Hepatocyte (in vitro differentiated cells): ENCODE data around the gene RIBC2. TPM values are rescaled to one million over a fixed set of nuclear protein-coding genes. Genes with fewer than 3 reads are reported as not detected.
A peak's percentile ranks its signal among the peaks of the same experiment; 100 is the strongest.

Experiments used
- DNase-seq: peaks from one replicate; pipeline ENCODE4 v3.0.0-alpha.2; 2016; ENCODE audit warnings: low spot score
- H2AFZ ChIP-seq: fragments of 200-600 bp; sonication (generic); 2 replicates; pipeline ENCODE4 v1.6.0; 2016; ENCODE audit warnings: antibody characterized with exemption, mild to moderate bottlenecking
- H3K27ac ChIP-seq: fragments of 200-600 bp; sonication (generic); 2 replicates; pipeline ENCODE4 v1.5.1; 2016; ENCODE audit warnings: mild to moderate bottlenecking
- H3K27me3 ChIP-seq: fragments of 200-600 bp; sonication (generic); 2 replicates; pipeline ENCODE4 v1.6.1; 2016
- H3K36me3 ChIP-seq: fragments of 200-600 bp; sonication (generic); replicated peaks from 2 replicates; pipeline ENCODE4 v1.5.1; 2016; ENCODE audit warnings: low read depth; ENCODE audit not compliant: insufficient read depth
- H3K4me1 ChIP-seq: fragments of 200-600 bp; sonication (generic); 2 replicates; pipeline ENCODE4 v1.5.1; 2016; ENCODE audit warnings: mild to moderate bottlenecking, moderate library complexity; ENCODE audit not compliant: insufficient read depth
- H3K4me2 ChIP-seq: fragments of 200-600 bp; sonication (generic); 2 replicates; pipeline ENCODE4 v1.6.0; 2016
- H3K4me3 ChIP-seq: fragments of 200-600 bp; sonication (generic); 2 replicates; pipeline ENCODE4 v1.5.1; 2016; ENCODE audit warnings: mild to moderate bottlenecking
- H3K79me2 ChIP-seq: fragments of 200-600 bp; sonication (generic); 2 replicates; pipeline ENCODE4 v1.6.0; 2017; ENCODE audit warnings: mild to moderate bottlenecking
- H3K9me2 ChIP-seq: fragments of 200-600 bp; sonication (generic); replicated peaks from 2 replicates; pipeline ENCODE4 v1.6.0; 2017; ENCODE audit warnings: mild to moderate bottlenecking; ENCODE audit not compliant: insufficient read depth
- H3K9me3 ChIP-seq: fragments of 200-600 bp; sonication (generic); 2 replicates; pipeline ENCODE4 v1.5.1; 2016; ENCODE audit warnings: low read depth, mild to moderate bottlenecking
- H4K20me1 ChIP-seq: fragments of 200-600 bp; sonication (generic); 2 replicates; pipeline ENCODE4 v1.6.0; 2016; ENCODE audit warnings: mild to moderate bottlenecking; ENCODE audit not compliant: insufficient read depth, poor library complexity, severe bottlenecking
- CTCF ChIP-seq: fragments of 200-600 bp; sonication (generic); IDR thresholded peaks from 2 replicates; pipeline ENCODE4 v1.5.1; 2016; ENCODE audit warnings: antibody characterized with exemption, mild to moderate bottlenecking; ENCODE audit not compliant: poor library complexity
- EZH2 ChIP-seq: fragments of 200-600 bp; sonication (generic); IDR thresholded peaks from 2 replicates; pipeline ENCODE4 v1.6.1; 2016; ENCODE audit warnings: antibody characterized with exemption, mild to moderate bottlenecking, borderline replicate concordance
- EZH2phosphoT487 ChIP-seq: fragments of 200-600 bp; sonication (generic); IDR thresholded peaks from one replicate; pipeline ENCODE4 v1.6.1; 2018; ENCODE audit warnings: antibody characterized with exemption, mild to moderate bottlenecking, low read depth, moderate library complexity; ENCODE audit not compliant: unreplicated experiment, severe bottlenecking
- WGBS: methylation state at CpG from one replicate; pipeline ENCODE4 v1.1.6; 2016; ENCODE audit warnings: low lambda C conversion rate; ENCODE audit errors: missing lambda C conversion rate; 5-methylcytosine and 5-hydroxymethylcytosine counted together
- polyA plus RNA-seq: library from polyadenylated mRNA; unstranded; fragments of >200 nt; fragmentation: Nextera tagmentation; extraction: Ambion mirVana; gene quantifications from 2 replicates; pipeline ENCODE4 v1.2.1, GENCODE V29; 2016
- total RNA-seq: library from RNA; depleted of rRNA; stranded (reverse); fragments of >200 nt; gene quantifications from 2 replicates; pipeline ENCODE4 v1.2.3, GENCODE V29; 2014

The RIBC2 gene
- total and polyA plus RNA-seq, 2 experiments from 2014 or later = 0.50 to 0.56 TPM

- Histone ChIP-seq H2AFZ (no peak overlapping the region), H3K4me1 (peaks cover 43% of the 10 kb centered on the region), H4K20me1 (no peaks in the 10 kb centered on the region), H3K79me2 (no peaks in the 10 kb centered on the region), H3K36me3 (no peaks in the 10 kb centered on the region), H3K4me3 (no peak overlapping the region), H3K27ac (peak overlapping the region; percentile 86), H3K9me2 (no peaks in the 10 kb centered on the region), H3K27me3 (no peaks in the 10 kb centered on the region), H3K9me3 (no peaks in the 10 kb centered on the region), H3K4me2 (no peak overlapping the region)
- 91% methylated on average over 16 of the region's 16 CpGs for WGBS
- DNase-seq = no peak
- TF ChIP-seq CTCF (no peak), EZH2 (no peak), EZH2phosphoT487 (no peak)
Measured at GRCh38 chr22:45450101-45450785, 36.8 kb downstream of the RIBC2 start.

GRCh38 chr22:45450921-45451651 lies 37.6 kb downstream of the RIBC2 start:
- no peaks in the 10 kb centered on the region for H3K9me3 ChIP-seq
- peak overlapping the region; percentile 86 for H3K27ac ChIP-seq
- no peaks in the 10 kb centered on the region for H3K79me2 ChIP-seq
- H3K4me2 ChIP-seq = no peak overlapping the region
- DNase-seq = peak; percentile 57
- H4K20me1 ChIP-seq = no peaks in the 10 kb centered on the region
- H2AFZ ChIP-seq = no peak overlapping the region
- H3K36me3 ChIP-seq = no peaks in the 10 kb centered on the region
- H3K4me1 ChIP-seq = peaks cover 44% of the 10 kb centered on the region
- H3K9me2 ChIP-seq = no peaks in the 10 kb centered on the region
- no peak for TF ChIP-seq CTCF
- H3K4me3 ChIP-seq = no peak overlapping the region
- no peaks in the 10 kb centered on the region for H3K27me3 ChIP-seq
- 47% methylated on average over 12 of the region's 12 CpGs for WGBS

GRCh38 chr22:45451972-45452371 lies 38.5 kb downstream of the RIBC2 start:
- no peak for DNase-seq
- no peaks in the 10 kb centered on the region for H3K9me3 ChIP-seq
- TF ChIP-seq CTCF (no peak), EZH2phosphoT487 (no peak), EZH2 (no peak)

More at GRCh38 chr22:45451972-45452371, 38.5 kb downstream of the RIBC2 start:
- H3K4me2 ChIP-seq = no peak overlapping the region
- H4K20me1 ChIP-seq = no peaks in the 10 kb centered on the region
- H3K9me2 ChIP-seq = no peaks in the 10 kb centered on the region
- peak overlapping the region; percentile 82 for H3K27ac ChIP-seq
- H3K27me3 ChIP-seq = no peaks in the 10 kb centered on the region
- no peaks in the 10 kb centered on the region for H3K36me3 ChIP-seq
- no peak overlapping the region for H3K4me3 ChIP-seq
- no peaks in the 10 kb centered on the region for H3K79me2 ChIP-seq
- H3K4me1 ChIP-seq = peaks cover 44% of the 10 kb centered on the region
- WGBS = 86% methylated on average over 6 of the region's 6 CpGs
- H2AFZ ChIP-seq = no peak overlapping the region
